ENCODE results near the gene P2RX7.

The P2RX7 gene

GRCh38 chr12:121214855-121215745 is 82.4 kb downstream of the P2RX7 start:
- no peak for TF ChIP-seq CTCF (conservative IDR thresholded peaks at IDR 0.05; ENCODE audit: low read depth, low read length)
- peak; percentile 93 for DNase-seq (ENCODE audit: low read depth)
- no peak overlapping the region for H3K4me3 ChIP-seq (ENCODE audit: low read depth, low read length)

- H3K4me3 ChIP-seq (ENCODE audit: low read depth, low read length) = no peak overlapping the region
- DNase-seq (ENCODE audit: low read depth) = no peak
- no peak for TF ChIP-seq CTCF (conservative IDR thresholded peaks at IDR 0.05; ENCODE audit: low read depth, low read length)
Observed at GRCh38 chr12:121216102-121216501, 83.4 kb downstream of the P2RX7 start.

- no peak for TF ChIP-seq CTCF (conservative IDR thresholded peaks at IDR 0.05; ENCODE audit: low read depth, low read length)
- H3K4me3 ChIP-seq (ENCODE audit: low read depth, low read length) = no peak overlapping the region
- DNase-seq (ENCODE audit: low read depth) = no peak
Observed at GRCh38 chr12:121217063-121217462, 84.4 kb downstream of the P2RX7 start.

- no peak for DNase-seq (ENCODE audit: low read depth)
- no peak for TF ChIP-seq CTCF (conservative IDR thresholded peaks at IDR 0.05; ENCODE audit: low read depth, low read length)
Observed at GRCh38 chr12:121217761-121218160, 85.1 kb downstream of the P2RX7 start.

DNA sequence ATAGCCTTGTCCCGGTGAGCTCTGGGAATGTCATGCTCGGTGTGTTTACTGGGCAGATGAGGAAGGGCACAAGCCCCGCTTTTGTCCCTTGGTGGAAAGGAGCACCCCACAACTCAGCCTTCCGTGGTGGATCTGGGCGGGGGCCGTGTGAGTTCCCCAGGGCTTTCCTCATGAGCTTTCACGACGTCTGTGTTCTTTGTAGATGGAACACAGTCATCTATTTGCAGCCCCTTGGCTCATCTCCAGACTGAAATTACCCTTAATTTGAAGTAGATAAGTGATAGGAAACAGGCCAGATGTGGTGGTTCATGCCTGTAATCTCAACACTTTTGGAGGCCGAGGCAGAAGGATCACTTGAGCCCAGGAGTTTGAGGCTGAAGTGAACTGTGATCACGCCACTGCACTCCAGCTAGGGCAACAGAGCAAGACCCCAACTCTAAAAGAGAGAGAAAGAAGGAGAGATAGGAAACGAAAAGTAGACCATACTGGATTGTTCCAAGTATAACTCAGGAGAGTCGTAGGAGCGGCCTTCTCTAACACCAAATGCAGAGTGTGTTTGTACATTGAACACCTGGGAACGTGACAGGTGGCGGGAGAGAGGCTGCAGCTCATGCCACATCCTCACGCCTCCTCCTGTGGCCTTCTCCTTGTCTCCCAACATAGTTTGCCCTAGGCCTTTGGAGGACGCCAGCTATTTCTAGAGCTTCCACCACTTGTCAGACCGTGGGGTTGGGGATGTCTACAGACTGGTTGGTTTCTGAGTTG is 86.1 kb downstream of the P2RX7 start:
- no peak overlapping the region for H3K4me3 ChIP-seq (ENCODE audit: low read depth, low read length)
- no peak for DNase-seq (ENCODE audit: low read depth)
- TF ChIP-seq CTCF (conservative IDR thresholded peaks at IDR 0.05; ENCODE audit: low read depth, low read length) = no peak

More at GRCh38 chr12:121217761-121218160, 85.1 kb downstream of the P2RX7 start:
- H3K4me3 ChIP-seq (ENCODE audit: low read depth, low read length) = no peak overlapping the region

GRCh38 chr12:121219353-121219986 is 86.8 kb downstream of the P2RX7 start:
- H3K4me3 ChIP-seq (ENCODE audit: low read depth, low read length) = no peak overlapping the region
- no peak for TF ChIP-seq CTCF (conservative IDR thresholded peaks at IDR 0.05; ENCODE audit: low read depth, low read length)
- DNase-seq (ENCODE audit: low read depth) = no peak
